GM12801 (cell line): ENCODE data around the gene PLET1.

Experiments
- CTCF ChIP-seq: IDR thresholded peaks from one replicate; pipeline ENCODE4 v1.5.1; 2011; ENCODE audit warnings: control low read depth; ENCODE audit not compliant: insufficient read length; ENCODE audit errors: extremely low read depth

Gene PLET1

GRCh38 chr11:112271242-112271641 is 10.6 kb upstream of the PLET1 start:
- TF ChIP-seq CTCF: no peak

GRCh38 chr11:112270551-112271180 is 10.0 kb upstream of the PLET1 start:
- no peak for TF ChIP-seq CTCF

- TF ChIP-seq CTCF: no peak
These were observed 8.5 kb upstream of the PLET1 start for GRCh38 chr11:112269139-112269538.

GRCh38 chr11:112268406-112268805 is 7.7 kb upstream of the PLET1 start:
- no peak for TF ChIP-seq CTCF

- no peak for TF ChIP-seq CTCF
These were observed 6.5 kb upstream of the PLET1 start for GRCh38 chr11:112267188-112267591.

- no peak for TF ChIP-seq CTCF
These were observed 5.7 kb upstream of the PLET1 start for GRCh38 chr11:112266410-112266778.

- no peak for TF ChIP-seq CTCF
These were observed 5.2 kb upstream of the PLET1 start for GRCh38 chr11:112265659-112266409.
